HL-60/S4 treated with phorbol 12-myristate 13-acetate at 8.2 ng/mL for 4 days and 3 days (cell line): ENCODE results near the gene AK6.
"Not testable (repeated sequence)": the region's sequence is repeated elsewhere in the genome, so short reads cannot be mapped to it uniquely, and the experiment has no call there.

Source experiments
- in situ Hi-C: fragments of 300-500 bp; cut with MboI; formaldehyde crosslinking; loops from 2 replicates; pipeline ENCODE4 v1.15.0; 2022; ENCODE audit warnings: low sequenced_read_pairs

Gene AK6

DNA sequence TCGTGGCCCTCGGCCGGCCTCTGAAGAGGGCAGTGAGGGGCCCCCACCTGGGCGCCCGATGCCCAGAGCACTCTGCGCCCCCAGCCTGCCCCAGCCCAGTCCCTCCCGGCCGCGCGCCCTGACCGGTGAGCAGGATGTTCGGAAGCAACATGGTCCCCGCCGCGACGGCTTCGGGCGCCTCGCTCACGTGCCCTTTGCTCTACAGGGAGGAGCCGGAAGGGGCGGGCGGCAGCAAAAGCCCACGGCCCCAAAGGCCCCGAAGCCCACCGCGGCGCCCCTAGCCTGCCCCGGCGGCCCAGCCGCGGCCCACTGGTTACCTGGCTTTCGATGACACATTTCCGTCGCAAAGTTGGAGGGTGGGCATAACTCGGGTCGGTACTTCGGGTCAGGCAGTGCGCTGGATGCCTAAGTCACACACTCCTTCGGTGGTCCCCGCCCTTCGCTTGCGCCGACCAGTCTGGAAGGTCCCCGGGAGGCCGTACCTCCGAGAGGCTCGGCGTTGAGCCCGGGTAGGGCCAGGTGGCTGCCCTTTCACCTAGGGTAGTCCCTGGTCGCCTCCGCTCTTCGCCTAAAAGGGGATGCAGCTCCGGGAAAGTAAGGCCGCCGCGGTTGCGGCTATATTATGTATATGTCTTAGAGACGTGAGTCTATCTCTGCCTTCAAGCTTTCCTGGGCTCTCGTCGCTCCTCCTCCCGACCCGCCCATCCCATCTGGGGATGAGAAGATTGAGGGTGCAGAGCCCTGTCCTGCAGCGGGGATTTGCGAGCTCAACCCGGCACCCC is at the start of gene AK6, which contains the start of the genes RAD17 and TAF9:
TSS of gene AK6 (minus strand) at position 181 of the 782 bp plus-strand sequence. CDS start at position 151, 30 bp downstream.
TSS of gene RAD17 (plus strand) at position 479 of the 782 bp plus-strand sequence. CDS start 2,391 bp downstream, outside the sequence.
TSS of gene TAF9 (minus strand) at position 181 of the 782 bp plus-strand sequence. CDS start 3,783 bp downstream, outside the sequence.
- in situ Hi-C loops, result no loop called here

GRCh38 chr5:69418554-69418953 is 49.2 kb upstream of the AK6 start:
- in situ Hi-C loops, result no loop called here

GRCh38 chr5:69416699-69417098 is 47.4 kb upstream of the AK6 start:
- in situ Hi-C loops, result no loop called here

DNA sequence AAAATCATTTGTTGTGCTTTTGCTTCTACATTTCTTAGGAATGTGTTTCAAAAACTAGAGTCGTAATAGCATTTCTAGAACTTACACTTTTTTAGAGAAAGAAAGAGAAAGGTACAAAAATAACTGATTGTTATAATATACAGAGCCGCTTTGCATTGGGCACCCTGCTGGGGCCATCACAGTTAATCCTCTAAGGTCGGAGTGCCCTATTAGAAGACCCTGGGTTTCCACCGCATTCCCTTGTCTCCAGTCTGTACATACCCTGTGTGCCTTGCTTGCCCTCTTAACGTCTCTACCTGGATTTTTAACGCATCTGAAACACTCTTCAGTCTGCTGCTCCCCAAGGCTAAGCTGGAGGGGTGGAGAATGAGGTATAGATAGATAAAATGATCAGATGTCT is 46.9 kb upstream of the AK6 start:
- in situ Hi-C loops, result no loop called here

DNA sequence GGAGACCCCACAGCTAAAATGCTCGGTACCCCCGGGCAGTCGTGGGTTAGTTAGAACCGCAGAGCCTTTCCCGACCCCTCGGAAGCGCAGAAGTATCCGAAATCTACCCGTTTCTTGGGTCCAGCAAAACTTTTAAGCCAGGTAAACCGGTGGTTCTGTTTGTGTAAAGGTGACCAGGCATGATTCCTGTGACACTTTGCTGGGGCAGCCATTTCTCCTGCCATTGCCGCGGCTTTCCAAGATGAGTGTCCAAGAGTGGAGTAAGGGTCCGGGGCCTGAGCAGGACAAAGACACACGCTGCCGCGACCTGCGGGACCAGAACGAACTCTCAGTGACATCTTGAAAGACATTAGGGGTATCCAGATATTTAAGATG is 46.3 kb upstream of the AK6 start:
- in situ Hi-C loops, result no loop called here

DNA sequence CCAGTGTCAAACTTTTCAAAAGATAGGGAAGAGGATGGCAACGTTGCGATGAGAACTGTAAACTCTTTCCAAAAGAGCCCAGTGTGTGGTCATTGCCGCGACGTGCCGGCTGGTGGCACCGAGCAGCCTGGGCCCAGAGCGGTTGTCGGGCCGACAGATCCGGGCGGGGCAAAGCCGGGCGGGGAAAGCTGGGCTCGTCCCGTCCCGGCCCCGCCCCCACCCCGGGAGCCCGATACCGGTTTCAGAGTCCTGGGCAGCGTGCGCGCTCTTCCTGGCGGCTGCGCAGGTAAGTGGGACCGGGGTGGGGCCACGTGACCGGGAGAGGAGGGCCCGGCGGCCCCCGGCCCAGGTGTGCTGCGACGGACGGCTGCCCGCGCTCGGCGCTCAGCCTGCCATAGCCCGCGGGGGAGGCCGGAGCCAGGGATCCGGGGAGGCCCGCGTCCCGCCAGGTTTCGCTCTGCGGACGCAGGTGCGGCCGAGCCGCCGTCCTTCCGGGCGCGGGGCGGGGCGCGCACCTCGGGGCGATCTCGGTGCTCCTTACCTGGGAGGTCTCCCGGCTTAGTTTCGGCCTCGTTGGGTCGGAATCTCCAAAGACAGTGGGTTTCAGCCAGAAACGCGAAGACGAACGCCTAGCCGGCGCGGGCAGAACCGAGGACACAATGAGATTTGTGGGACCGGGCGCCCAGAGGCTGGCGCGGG is 45.7 kb upstream of the AK6 start, which contains the start of gene MARVELD2:
TSS of gene MARVELD2 (plus strand) at position 232 of the 699 bp plus-strand sequence. CDS start 4,270 bp downstream, outside the sequence.
- in situ Hi-C loops, result no loop called here

GRCh38 chr5:69404659-69405330 is 35.5 kb upstream of the AK6 start:
- in situ Hi-C loops, result no loop called here

DNA sequence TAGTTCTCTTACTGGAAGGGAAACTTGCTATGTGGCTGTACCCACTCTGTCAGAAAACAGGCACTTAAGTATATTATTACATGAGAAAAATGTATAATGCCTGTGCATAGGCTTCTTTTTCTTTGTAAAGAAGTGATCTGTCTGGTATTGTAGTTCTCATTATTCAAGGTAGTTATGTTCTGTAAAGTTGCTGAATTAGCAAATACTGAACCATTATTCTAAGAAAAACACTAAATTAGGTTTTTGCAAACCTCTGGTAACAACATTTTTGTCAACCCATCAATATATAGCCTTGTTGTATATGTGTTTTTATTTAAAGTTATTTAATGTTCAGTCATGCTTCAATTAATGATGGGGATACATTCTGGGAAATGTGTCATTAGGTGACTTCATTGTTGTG is 9.1 kb upstream of the AK6 start:
- in situ Hi-C loops, result no loop called here

DNA sequence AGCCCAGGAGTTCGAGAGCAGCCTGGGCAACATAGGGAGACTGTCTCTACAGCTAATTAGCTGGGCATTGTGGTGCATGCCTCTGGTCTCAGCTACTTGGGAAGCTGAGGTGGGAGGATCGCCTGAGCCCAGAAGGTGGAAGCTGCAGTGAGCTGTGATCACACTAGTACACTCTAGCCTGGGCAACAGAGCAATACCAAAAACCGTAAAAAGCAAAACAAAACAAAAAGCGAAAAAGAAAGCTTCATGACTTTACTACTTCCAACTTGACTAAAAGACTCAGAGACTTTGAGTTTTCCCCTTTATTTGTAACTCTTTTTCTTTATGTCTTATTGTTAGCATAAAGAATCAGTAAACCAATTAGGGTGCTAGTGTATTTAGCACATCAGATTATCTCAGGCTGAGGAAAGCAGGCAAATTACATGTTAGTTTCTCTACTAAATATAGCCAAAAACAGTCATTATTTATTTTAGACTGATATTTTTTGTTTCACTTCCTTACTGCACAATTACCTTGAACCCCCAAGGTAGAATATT is 5.7 kb upstream of the AK6 start:
- in situ Hi-C loops, result no loop called here

GRCh38 chr5:69372394-69372793 is 3.1 kb upstream of the AK6 start:
- in situ Hi-C loops, result no loop called here

GRCh38 chr5:69370335-69370734 is 1.0 kb upstream of the AK6 start:
- in situ Hi-C loops, result not testable (repeated sequence)

DNA sequence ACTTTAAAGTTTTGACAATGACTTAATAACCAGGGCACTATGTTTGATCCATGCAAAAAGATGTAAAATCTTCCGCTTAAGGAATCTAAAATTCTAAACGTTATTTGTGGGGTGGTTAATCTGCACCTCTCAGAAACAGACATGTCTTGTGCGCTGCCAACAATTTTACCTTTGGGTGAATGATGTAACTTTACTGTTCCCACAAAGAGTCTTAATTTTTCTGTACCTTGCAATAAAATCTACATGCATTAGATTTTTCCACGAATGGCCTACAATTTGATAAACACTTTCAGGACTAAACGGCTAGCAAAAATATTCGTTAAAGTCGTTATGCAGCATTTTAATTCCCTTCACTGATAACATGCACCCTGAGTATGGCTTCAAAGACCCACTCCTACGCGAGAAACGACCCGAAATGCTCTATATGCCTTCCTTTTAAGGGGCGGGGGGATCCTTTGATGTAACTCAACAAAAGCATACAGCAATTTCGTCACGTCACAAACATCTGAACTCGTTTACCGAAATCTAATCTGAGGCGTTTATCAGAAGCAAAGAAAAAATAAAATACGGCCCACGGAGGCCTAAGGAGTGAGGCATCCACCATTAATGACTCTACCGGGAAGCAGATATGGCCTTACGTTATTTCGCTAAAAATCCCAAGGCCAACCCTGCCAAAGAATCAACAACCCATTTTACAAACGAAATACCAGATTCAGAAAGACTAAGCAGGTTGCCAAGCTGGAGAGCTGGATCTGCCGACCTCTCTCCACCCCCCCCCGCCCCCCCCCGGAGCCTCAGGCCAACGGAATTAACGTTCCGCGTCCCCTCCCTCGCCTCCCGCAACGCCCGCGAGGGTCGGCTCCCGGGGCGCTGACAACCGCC is 621 bp downstream of the AK6 start:
- in situ Hi-C loops, result no loop called here

GRCh38 chr5:69367697-69368279 is 1.5 kb downstream of the AK6 start:
- in situ Hi-C loops, result no loop called here

DNA sequence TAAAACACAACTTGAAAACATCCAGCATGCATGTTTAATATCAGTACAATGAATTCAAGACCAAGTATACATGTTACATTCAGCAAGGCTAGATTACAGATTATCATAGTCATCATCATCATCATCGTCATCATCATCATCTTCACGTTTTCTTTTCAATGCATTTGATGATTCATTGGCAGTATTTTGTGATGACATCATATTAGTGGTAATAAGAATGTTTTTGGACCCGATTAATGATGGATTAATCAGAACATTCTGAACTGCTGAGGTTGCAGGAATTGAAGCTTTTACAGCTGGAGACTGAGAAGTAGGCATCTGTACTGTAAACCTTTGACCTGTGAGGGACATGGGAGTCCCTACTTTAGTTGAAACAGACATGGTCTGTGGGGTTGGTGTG is 4.5 kb downstream of the AK6 start:
- in situ Hi-C loops, result no loop called here

DNA sequence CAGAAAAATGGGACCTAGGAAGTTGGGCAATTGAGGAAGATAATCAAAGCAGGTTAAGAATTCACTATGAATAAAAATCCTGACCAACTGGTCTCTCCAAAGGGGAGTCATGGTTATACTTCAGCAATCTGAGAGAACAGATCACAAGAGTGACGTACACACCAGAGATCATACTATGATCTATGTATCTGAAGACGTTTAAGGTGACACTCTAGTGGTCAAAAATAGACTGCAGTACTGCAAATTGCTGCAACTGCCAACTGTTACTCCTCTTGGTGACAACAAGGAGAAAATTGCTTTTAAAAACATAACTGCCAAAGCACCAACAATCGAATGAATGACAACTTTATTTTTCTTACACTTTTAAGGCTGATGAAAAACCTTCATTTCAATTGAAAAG is 4.9 kb downstream of the AK6 start:
- in situ Hi-C loops, result no loop called here

DNA sequence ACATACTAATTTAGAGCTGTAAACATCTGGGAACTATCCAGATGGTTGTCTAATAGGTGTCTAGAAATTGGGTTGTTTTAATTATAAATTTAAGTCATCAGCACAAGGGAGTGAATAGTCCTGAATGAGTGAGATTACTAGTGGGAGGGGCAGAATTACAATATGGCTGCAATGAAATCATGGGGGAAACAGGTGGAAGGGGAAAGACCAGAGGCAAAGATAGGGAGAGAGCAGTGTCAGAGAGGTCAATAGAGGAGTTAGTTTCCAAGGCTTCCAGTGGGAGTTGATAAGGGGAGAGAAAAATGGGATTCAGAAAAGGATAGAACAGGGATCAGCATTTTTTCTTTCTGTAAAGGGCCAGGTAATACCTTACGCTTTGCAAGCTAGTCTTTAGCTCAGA is 8.9 kb downstream of the AK6 start:
- in situ Hi-C loops, result no loop called here

DNA sequence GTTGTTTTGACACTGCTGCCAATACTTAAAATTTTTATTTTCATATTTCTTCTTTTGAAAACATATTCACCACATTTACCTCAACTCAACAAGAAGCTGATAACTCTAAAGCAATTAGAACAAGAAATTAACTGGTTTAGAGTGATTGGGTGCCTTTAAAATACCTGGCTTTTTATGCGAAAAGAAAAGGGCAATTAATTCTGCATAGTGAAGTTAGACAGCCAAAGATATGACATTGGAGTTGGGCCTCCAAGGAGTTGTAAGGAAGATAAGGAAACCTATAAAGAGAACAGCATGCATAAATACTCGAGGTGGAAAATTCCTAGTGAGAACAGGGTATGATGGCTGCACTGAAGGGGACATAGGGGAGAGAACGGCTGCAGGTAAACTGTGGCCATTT is 9.6 kb downstream of the AK6 start:
- in situ Hi-C loops, result no loop called here

- in situ Hi-C loops, result no loop called here
Observed at GRCh38 chr5:69350664-69351063, 18.7 kb downstream of the AK6 start.

GRCh38 chr5:69343083-69343482 is 26.2 kb downstream of the AK6 start:
- in situ Hi-C loops, result no loop called here
